Mucosa of descending colon (tissue), 3 donors: ENCODE results near the gene NEGR1. TPM values are rescaled to one million over a fixed set of nuclear protein-coding genes. Genes with fewer than 3 reads are reported as not detected.

ENCODE experiments used
- ATAC-seq: fragments of 200-7000 bp; cut with Tn5 transposase; one replicate; pipeline ENCODE4 v1.9.1; 2020; ENCODE audit warnings: mild to moderate bottlenecking, moderate library complexity
- DNase-seq, 3 donors: peaks; one replicate each; pipeline ENCODE4 v3.0.0-alpha.2; 2020
- H3K36me3 ChIP-seq: fragments of 200-600 bp; one replicate; pipeline ENCODE4 v1.8.0; 2021; ENCODE audit warnings: low read depth, mild to moderate bottlenecking
- H3K4me1 ChIP-seq: fragments of 200-600 bp; one replicate; pipeline ENCODE4 v1.8.0; 2021; ENCODE audit warnings: low read depth, mild to moderate bottlenecking
- H3K4me3 ChIP-seq: fragments of 200-600 bp; one replicate; pipeline ENCODE4 v1.8.0; 2021; ENCODE audit warnings: mild to moderate bottlenecking
- H3K9me3 ChIP-seq: fragments of 200-600 bp; one replicate; pipeline ENCODE4 v1.8.0; 2021; ENCODE audit warnings: mild to moderate bottlenecking
- intact Hi-C, 2 donors: fragments of 100-400 bp; cut with DNase I in 1 of 2; cut with micrococcal nuclease in 1 of 2; formaldehyde crosslinking; loops; one replicate each; pipeline versions ENCODE4 v1.11.0 to v1.11.1; 2022; cut with DNase I, micrococcal nuclease
- total RNA-seq, 3 donors: library from RNA; stranded (reverse); fragmentation: NEBNext Ultra II Directional in 2 of 3; extraction: Animal tissue kit (Norgen Biotek cat#: 25700) in 2 of 3; gene quantifications; one replicate each; pipeline versions ENCODE4 v1.2.1 to v1.2.4, GENCODE V29; 2021 to 2023
- TF ChIP-seq, protein P1 (sequence below): fragments of 200-600 bp; IDR thresholded peaks from one replicate; pipeline ENCODE4 v1.8.0; 2022; ENCODE audit warnings: antibody characterized with exemption, mild to moderate bottlenecking
- donor health status: DM: no; HTN: no; CAD: no; lungs with moderate emphysema.
- donor health status: DM: no; HTN: no; CAD: no.
- donor health status: DM: no; HTN: yes; CAD: no.

The NEGR1 gene
- total RNA-seq, 3 donors from 2014 or later = 2.3 to 47.9 (median 8.0) TPM

DNA sequence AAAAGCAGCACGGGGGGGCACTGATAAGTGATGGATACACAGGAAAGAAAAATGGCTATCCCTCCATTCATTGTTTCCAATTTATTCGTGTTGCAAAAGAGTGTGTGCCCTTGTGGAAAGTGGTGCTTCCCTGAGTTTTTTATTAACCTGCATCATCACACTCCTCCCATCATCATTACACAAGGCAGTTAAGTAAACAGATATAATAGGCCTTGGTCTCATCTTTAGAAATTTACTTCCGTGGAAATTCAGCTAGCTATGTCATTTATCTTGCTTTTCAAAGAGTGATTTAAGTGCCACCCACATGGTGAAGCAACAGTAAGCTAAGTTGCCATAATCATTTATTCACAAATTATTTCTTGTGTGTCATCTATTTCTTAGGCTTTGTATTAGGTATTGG lies 473.3 kb downstream of the NEGR1 start:
- no peaks in the 10 kb centered on the region for H3K9me3 ChIP-seq
- no peak for ATAC-seq
- H3K4me3 ChIP-seq = no peak overlapping the region
- no peaks in the 10 kb centered on the region for H3K36me3 ChIP-seq
- no peak for DNase-seq
- peaks cover 3% of the 10 kb centered on the region for H3K4me1 ChIP-seq
- TF ChIP-seq, protein P1, sequence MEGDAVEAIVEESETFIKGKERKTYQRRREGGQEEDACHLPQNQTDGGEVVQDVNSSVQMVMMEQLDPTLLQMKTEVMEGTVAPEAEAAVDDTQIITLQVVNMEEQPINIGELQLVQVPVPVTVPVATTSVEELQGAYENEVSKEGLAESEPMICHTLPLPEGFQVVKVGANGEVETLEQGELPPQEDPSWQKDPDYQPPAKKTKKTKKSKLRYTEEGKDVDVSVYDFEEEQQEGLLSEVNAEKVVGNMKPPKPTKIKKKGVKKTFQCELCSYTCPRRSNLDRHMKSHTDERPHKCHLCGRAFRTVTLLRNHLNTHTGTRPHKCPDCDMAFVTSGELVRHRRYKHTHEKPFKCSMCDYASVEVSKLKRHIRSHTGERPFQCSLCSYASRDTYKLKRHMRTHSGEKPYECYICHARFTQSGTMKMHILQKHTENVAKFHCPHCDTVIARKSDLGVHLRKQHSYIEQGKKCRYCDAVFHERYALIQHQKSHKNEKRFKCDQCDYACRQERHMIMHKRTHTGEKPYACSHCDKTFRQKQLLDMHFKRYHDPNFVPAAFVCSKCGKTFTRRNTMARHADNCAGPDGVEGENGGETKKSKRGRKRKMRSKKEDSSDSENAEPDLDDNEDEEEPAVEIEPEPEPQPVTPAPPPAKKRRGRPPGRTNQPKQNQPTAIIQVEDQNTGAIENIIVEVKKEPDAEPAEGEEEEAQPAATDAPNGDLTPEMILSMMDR = no peak
- intact Hi-C loops = no loop called here

- Histone ChIP-seq H3K36me3 (no peaks in the 10 kb centered on the region), H3K4me1 (peaks cover 3% of the 10 kb centered on the region), H3K9me3 (no peaks in the 10 kb centered on the region), H3K4me3 (no peak overlapping the region)
- no peak for ATAC-seq
- TF ChIP-seq, protein P1 = no peak
- DNase-seq = no peak
- intact Hi-C loops = no loop called here
These were observed 478.2 kb downstream of the NEGR1 start for GRCh38 chr1:71804140-71804539.

DNA sequence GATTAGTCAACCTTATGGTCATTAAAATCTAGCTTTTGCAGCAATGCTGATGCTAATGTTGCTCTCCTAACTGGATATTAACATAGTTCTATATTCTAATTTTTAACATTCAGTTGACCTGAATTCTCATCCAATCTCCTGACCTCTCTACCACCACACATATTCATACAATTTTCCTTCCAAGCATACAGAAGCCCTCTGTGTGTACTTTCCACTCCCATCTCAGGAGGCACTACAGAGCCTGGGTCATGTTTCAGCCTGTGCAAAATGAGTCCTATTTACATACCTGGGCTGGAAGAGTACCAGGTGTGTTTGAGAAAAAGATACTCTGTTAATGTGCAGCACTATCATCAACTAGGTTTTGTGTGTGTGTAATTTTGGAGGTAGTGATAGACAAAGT lies 486.3 kb downstream of the NEGR1 start:
- intact Hi-C loops = loop anchor here in 1 of 2 donors (10.0 kb wide), 1 partner anchor 441 kb away; no protein-coding TSS in a partner anchor
- ATAC-seq (peak; percentile 40), DNase-seq (no peak)
- H3K36me3 ChIP-seq = no peaks in the 10 kb centered on the region
- H3K4me1 ChIP-seq = no peaks in the 10 kb centered on the region
- H3K9me3 ChIP-seq = no peaks in the 10 kb centered on the region
- H3K4me3 ChIP-seq = no peak overlapping the region
- TF ChIP-seq, protein P1 = no peak

- Histone ChIP-seq H3K4me1 (no peaks in the 10 kb centered on the region), H3K4me3 (no peak overlapping the region), H3K9me3 (no peaks in the 10 kb centered on the region), H3K36me3 (no peaks in the 10 kb centered on the region)
- ATAC-seq (no peak), DNase-seq (no peak)
- TF ChIP-seq, protein P1 = no peak
- intact Hi-C loops = loop anchor here in 1 of 2 donors (10.0 kb wide), 1 partner anchor 437 kb away; no protein-coding TSS in a partner anchor
These were observed 490.1 kb downstream of the NEGR1 start for GRCh38 chr1:71792264-71792663.

DNA sequence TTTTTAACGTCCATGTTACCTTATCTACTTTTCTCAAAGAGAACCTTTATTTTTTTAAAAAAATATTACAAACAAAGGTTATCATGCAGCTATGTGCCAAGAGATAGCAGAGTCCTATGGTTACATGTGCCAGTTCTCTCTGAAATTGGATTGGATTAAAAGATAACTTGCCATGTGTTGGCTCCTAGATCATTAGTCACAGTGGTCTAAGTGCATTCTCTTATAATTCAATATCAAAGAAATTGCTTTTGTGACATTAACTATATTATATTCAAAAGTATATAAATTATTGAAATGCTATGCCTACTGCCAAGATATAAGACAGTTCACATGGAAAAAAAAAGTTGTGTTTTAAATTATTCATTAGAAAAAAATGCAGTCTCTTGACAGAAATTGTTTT lies 494.2 kb downstream of the NEGR1 start:
- intact Hi-C loops = no loop called here
- ATAC-seq = no peak
- no peak for DNase-seq
- Histone ChIP-seq H3K9me3 (no peaks in the 10 kb centered on the region), H3K4me3 (no peak overlapping the region), H3K36me3 (no peaks in the 10 kb centered on the region), H3K4me1 (no peaks in the 10 kb centered on the region)
- TF ChIP-seq, protein P1 = no peak

DNA sequence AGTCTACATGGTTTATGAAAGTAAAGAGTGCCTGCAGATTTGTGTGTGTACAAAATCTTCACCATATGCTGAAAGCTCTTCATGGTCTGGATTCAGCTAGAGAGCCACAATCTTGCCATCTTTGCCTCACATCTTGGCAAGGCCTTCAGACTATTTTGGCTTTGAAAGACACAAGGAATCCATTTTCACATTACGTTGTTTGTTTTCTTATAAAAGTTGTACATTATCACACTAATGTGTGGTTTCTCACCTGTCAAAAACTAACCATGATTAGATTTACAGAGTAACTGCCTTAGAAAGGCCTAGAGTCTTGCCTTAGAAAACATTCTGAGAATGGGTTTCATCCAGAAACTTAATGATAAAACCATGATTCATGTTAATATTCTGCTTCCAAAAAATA lies 494.6 kb downstream of the NEGR1 start:
- Histone ChIP-seq H3K9me3 (no peaks in the 10 kb centered on the region), H3K4me1 (no peaks in the 10 kb centered on the region), H3K36me3 (no peaks in the 10 kb centered on the region), H3K4me3 (no peak overlapping the region)
- ATAC-seq (no peak), DNase-seq (no peak)
- intact Hi-C loops = no loop called here
- TF ChIP-seq, protein P1 = no peak
